Iris pigment epithelial cell (primary cell): ENCODE data around the gene NOTCH3.

Experiments used
- DNase-seq: peaks from one replicate; pipeline ENCODE4 v3.0.0-alpha.2; 2011; ENCODE audit warnings: low read depth

The NOTCH3 gene

GRCh38 chr19:15196360-15197005, 4.3 kb downstream of the NOTCH3 start:
- no peak for DNase-seq

- peak; percentile 27 for DNase-seq
These were observed 5.1 kb downstream of the NOTCH3 start for GRCh38 chr19:15195371-15196334.

- DNase-seq: peak; percentile 25
These were observed 5.9 kb downstream of the NOTCH3 start for GRCh38 chr19:15194938-15195337.

GRCh38 chr19:15191982-15192381, 8.8 kb downstream of the NOTCH3 start:
- DNase-seq: no peak

- DNase-seq: no peak
These were observed 9.3 kb downstream of the NOTCH3 start for GRCh38 chr19:15191514-15191913.

- DNase-seq: no peak
These were observed 11.9 kb downstream of the NOTCH3 start for GRCh38 chr19:15188851-15189250.

- DNase-seq: no peak
These were observed 13.5 kb downstream of the NOTCH3 start for GRCh38 chr19:15187026-15188007.

GRCh38 chr19:15185188-15185587, 15.6 kb downstream of the NOTCH3 start:
- no peak for DNase-seq

- DNase-seq: no peak
These were observed 16.0 kb downstream of the NOTCH3 start for GRCh38 chr19:15184776-15185175.

- DNase-seq: no peak
These were observed 19.4 kb downstream of the NOTCH3 start for GRCh38 chr19:15181394-15181793.

GRCh38 chr19:15180451-15181390, 20.1 kb downstream of the NOTCH3 start:
- no peak for DNase-seq

GRCh38 chr19:15178629-15179308, 22.0 kb downstream of the NOTCH3 start:
- DNase-seq: no peak

- DNase-seq: peak; percentile 44
These were observed 23.3 kb downstream of the NOTCH3 start for GRCh38 chr19:15177269-15178116.

GRCh38 chr19:15175609-15176008, 25.2 kb downstream of the NOTCH3 start:
- DNase-seq: no peak

GRCh38 chr19:15173746-15174404, 26.9 kb downstream of the NOTCH3 start:
- DNase-seq: peak; percentile 21

- DNase-seq: no peak
These were observed 30.4 kb downstream of the NOTCH3 start for GRCh38 chr19:15170345-15170744.

- DNase-seq: no peak
These were observed 31.1 kb downstream of the NOTCH3 start for GRCh38 chr19:15169541-15170285.

- no peak for DNase-seq
These were observed 34.1 kb downstream of the NOTCH3 start for GRCh38 chr19:15166700-15167099.
